IPS-18a (cell line): ENCODE measurements around the gene HOXB2.

Source experiments
- H3K27ac ChIP-seq: one replicate; pipeline ENCODE4 v1.5.1; 2013; ENCODE audit warnings: low read length
- H3K27me3 ChIP-seq: one replicate; pipeline ENCODE4 v1.6.1; 2013; ENCODE audit warnings: mild to moderate bottlenecking, low read length; ENCODE audit not compliant: control insufficient read depth, insufficient read depth
- H3K36me3 ChIP-seq: one replicate; pipeline ENCODE4 v1.6.1; 2013; ENCODE audit warnings: low read depth, low read length; ENCODE audit not compliant: control insufficient read depth
- H3K4me1 ChIP-seq: one replicate; pipeline ENCODE4 v1.6.1; 2013; ENCODE audit warnings: low read depth, low read length; ENCODE audit not compliant: control insufficient read depth
- H3K4me3 ChIP-seq: one replicate; pipeline ENCODE4 v1.5.1; 2013; ENCODE audit warnings: low read length
- H3K9ac ChIP-seq: one replicate; pipeline ENCODE4 v1.6.1; 2013; ENCODE audit warnings: mild to moderate bottlenecking, low read length, moderate library complexity
- H3K9me3 ChIP-seq: one replicate; pipeline ENCODE4 v1.6.1; 2013; ENCODE audit warnings: low read depth, low read length; ENCODE audit not compliant: control insufficient read depth

The HOXB2 gene

GRCh38 chr17:48577330-48577945 lies 32.5 kb upstream of the HOXB2 start:
- H3K9ac ChIP-seq, result no peak overlapping the region
- no peaks in the 10 kb centered on the region for H3K4me1 ChIP-seq
- no peaks in the 10 kb centered on the region for H3K36me3 ChIP-seq
- no peaks in the 10 kb centered on the region for H3K9me3 ChIP-seq
- no peak overlapping the region for H3K27ac ChIP-seq
- peaks cover 100% of the 10 kb centered on the region for H3K27me3 ChIP-seq
- no peak overlapping the region for H3K4me3 ChIP-seq

- Histone ChIP-seq H3K27me3 (peaks cover 100% of the 10 kb centered on the region), H3K4me1 (no peaks in the 10 kb centered on the region), H3K9ac (no peak overlapping the region), H3K9me3 (no peaks in the 10 kb centered on the region), H3K4me3 (no peak overlapping the region), H3K27ac (no peak overlapping the region), H3K36me3 (no peaks in the 10 kb centered on the region)
Observed at GRCh38 chr17:48576479-48577309, 31.8 kb upstream of the HOXB2 start.

GRCh38 chr17:48575673-48576478 lies 31.0 kb upstream of the HOXB2 start:
- Histone ChIP-seq H3K4me3 (no peak overlapping the region), H3K36me3 (no peaks in the 10 kb centered on the region), H3K9me3 (no peaks in the 10 kb centered on the region), H3K27me3 (peaks cover 100% of the 10 kb centered on the region), H3K9ac (no peak overlapping the region), H3K27ac (no peak overlapping the region), H3K4me1 (no peaks in the 10 kb centered on the region)

- Histone ChIP-seq H3K36me3 (no peaks in the 10 kb centered on the region), H3K9ac (no peak overlapping the region), H3K27me3 (peaks cover 100% of the 10 kb centered on the region), H3K27ac (no peak overlapping the region), H3K4me1 (no peaks in the 10 kb centered on the region), H3K9me3 (no peaks in the 10 kb centered on the region), H3K4me3 (no peak overlapping the region)
Observed at GRCh38 chr17:48575066-48575582, 30.2 kb upstream of the HOXB2 start.

- Histone ChIP-seq H3K9me3 (no peaks in the 10 kb centered on the region), H3K9ac (no peak overlapping the region), H3K4me1 (no peaks in the 10 kb centered on the region), H3K36me3 (no peaks in the 10 kb centered on the region), H3K27me3 (peaks cover 100% of the 10 kb centered on the region), H3K4me3 (no peak overlapping the region), H3K27ac (no peak overlapping the region)
Observed at GRCh38 chr17:48574505-48575065, 29.7 kb upstream of the HOXB2 start.

GRCh38 chr17:48571826-48572417 lies 27.0 kb upstream of the HOXB2 start:
- Histone ChIP-seq H3K9me3 (no peaks in the 10 kb centered on the region), H3K27ac (no peak overlapping the region), H3K9ac (no peak overlapping the region), H3K27me3 (peaks cover 100% of the 10 kb centered on the region), H3K4me3 (no peak overlapping the region), H3K36me3 (no peaks in the 10 kb centered on the region), H3K4me1 (peaks cover 4% of the 10 kb centered on the region)

GRCh38 chr17:48571024-48571818 lies 26.3 kb upstream of the HOXB2 start:
- no peak overlapping the region for H3K9ac ChIP-seq
- no peak overlapping the region for H3K27ac ChIP-seq
- peaks cover 4% of the 10 kb centered on the region for H3K4me1 ChIP-seq
- no peaks in the 10 kb centered on the region for H3K9me3 ChIP-seq
- no peaks in the 10 kb centered on the region for H3K36me3 ChIP-seq
- H3K4me3 ChIP-seq, result no peak overlapping the region
- H3K27me3 ChIP-seq, result peaks cover 100% of the 10 kb centered on the region

- Histone ChIP-seq H3K36me3 (no peaks in the 10 kb centered on the region), H3K27me3 (peaks cover 100% of the 10 kb centered on the region), H3K9ac (no peak overlapping the region), H3K9me3 (no peaks in the 10 kb centered on the region), H3K27ac (no peak overlapping the region), H3K4me3 (no peak overlapping the region), H3K4me1 (peaks cover 4% of the 10 kb centered on the region)
Observed at GRCh38 chr17:48570325-48571023, 25.6 kb upstream of the HOXB2 start.

GRCh38 chr17:48569674-48570324 lies 24.9 kb upstream of the HOXB2 start:
- Histone ChIP-seq H3K9me3 (no peaks in the 10 kb centered on the region), H3K4me3 (no peak overlapping the region), H3K27ac (no peak overlapping the region), H3K36me3 (no peaks in the 10 kb centered on the region), H3K4me1 (peaks cover 4% of the 10 kb centered on the region), H3K27me3 (peaks cover 100% of the 10 kb centered on the region), H3K9ac (no peak overlapping the region)

GRCh38 chr17:48569240-48569582 lies 24.3 kb upstream of the HOXB2 start:
- Histone ChIP-seq H3K9me3 (no peaks in the 10 kb centered on the region), H3K4me3 (no peak overlapping the region), H3K9ac (no peak overlapping the region), H3K27ac (no peak overlapping the region), H3K27me3 (peaks cover 100% of the 10 kb centered on the region), H3K36me3 (no peaks in the 10 kb centered on the region), H3K4me1 (peaks cover 4% of the 10 kb centered on the region)
